Glutamatergic neuron (in vitro differentiated cells): ENCODE measurements around the gene SOX13. TPM values are rescaled to one million over a fixed set of nuclear protein-coding genes. Genes with fewer than 3 reads are reported as not detected.

ENCODE experiments used
- DNase-seq: peaks from one replicate; pipeline ENCODE4 v3.0.0; 2022
- H3K27ac Mint-ChIP-seq: one replicate; pipeline ENCODE4 v1.8.0; 2020; ENCODE audit warnings: mild to moderate bottlenecking, mixed read lengths, inconsistent platforms; ENCODE audit not compliant: unreplicated experiment
- H3K27me3 Mint-ChIP-seq: one replicate; pipeline ENCODE4 v1.8.0; 2020; ENCODE audit warnings: mild to moderate bottlenecking, moderate library complexity, mixed read lengths, inconsistent platforms; ENCODE audit not compliant: unreplicated experiment
- H3K36me3 Mint-ChIP-seq: one replicate; pipeline ENCODE4 v1.8.0; 2020; ENCODE audit warnings: mild to moderate bottlenecking, mixed read lengths, inconsistent platforms; ENCODE audit not compliant: unreplicated experiment
- H3K4me1 Mint-ChIP-seq: one replicate; pipeline ENCODE4 v1.8.0; 2020; ENCODE audit warnings: mild to moderate bottlenecking, low read depth, mixed read lengths, inconsistent platforms; ENCODE audit not compliant: unreplicated experiment
- H3K4me3 Mint-ChIP-seq: one replicate; pipeline ENCODE4 v1.8.0; 2020; ENCODE audit warnings: mild to moderate bottlenecking, mixed read lengths, inconsistent platforms; ENCODE audit not compliant: unreplicated experiment
- H3K9me3 Mint-ChIP-seq: one replicate; pipeline ENCODE4 v1.8.0; 2020; ENCODE audit warnings: mild to moderate bottlenecking, moderate library complexity, mixed read lengths, inconsistent platforms; ENCODE audit not compliant: unreplicated experiment
- CTCF ChIP-seq: fragments of 200-600 bp; sonication (generic); IDR thresholded peaks from one replicate; pipeline ENCODE4 v1.5.0; 2021; ENCODE audit not compliant: partially characterized antibody, unreplicated experiment
- total RNA-seq: library from RNA; stranded (reverse); fragmentation: NEBNext Ultra II Directional; extraction: Animal tissue kit (Norgen Biotek cat#: 25700); gene quantifications from one replicate; pipeline ENCODE4 v1.2.1, GENCODE V29; 2021; ENCODE audit not compliant: unreplicated experiment

Gene SOX13
- total RNA-seq, 1 donor from 2014 or later, result 2.2 TPM

DNA sequence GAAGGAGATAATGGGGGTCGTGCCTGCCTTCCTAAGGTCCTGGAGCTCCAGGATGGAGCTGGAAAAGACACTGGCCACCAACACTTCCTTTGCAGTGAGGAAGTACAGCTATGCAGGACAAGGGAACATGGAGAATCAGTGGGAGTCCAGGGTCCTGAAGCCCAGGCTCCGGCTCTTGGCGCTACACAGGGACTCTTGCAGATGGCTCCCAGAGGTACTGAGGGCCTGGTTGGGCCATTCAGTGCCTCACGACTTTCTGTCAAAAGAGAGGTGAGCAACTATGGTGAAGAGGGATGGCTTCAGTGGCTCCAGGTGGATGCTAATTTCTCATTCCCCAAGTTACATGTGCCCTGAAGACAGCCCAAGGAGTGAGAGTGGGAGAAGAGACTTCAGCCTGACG is 80.8 kb downstream of the SOX13 start:
- no peak overlapping the region for H3K4me3 Mint-ChIP-seq
- DNase-seq, result no peak
- H3K36me3 Mint-ChIP-seq, result no peaks in the 10 kb centered on the region
- H3K27me3 Mint-ChIP-seq, result peaks cover 15% of the 10 kb centered on the region
- TF ChIP-seq CTCF, result no peak
- no peak overlapping the region for H3K27ac Mint-ChIP-seq
- peaks cover 4% of the 10 kb centered on the region for H3K9me3 Mint-ChIP-seq
- H3K4me1 Mint-ChIP-seq, result no peaks in the 10 kb centered on the region

DNA sequence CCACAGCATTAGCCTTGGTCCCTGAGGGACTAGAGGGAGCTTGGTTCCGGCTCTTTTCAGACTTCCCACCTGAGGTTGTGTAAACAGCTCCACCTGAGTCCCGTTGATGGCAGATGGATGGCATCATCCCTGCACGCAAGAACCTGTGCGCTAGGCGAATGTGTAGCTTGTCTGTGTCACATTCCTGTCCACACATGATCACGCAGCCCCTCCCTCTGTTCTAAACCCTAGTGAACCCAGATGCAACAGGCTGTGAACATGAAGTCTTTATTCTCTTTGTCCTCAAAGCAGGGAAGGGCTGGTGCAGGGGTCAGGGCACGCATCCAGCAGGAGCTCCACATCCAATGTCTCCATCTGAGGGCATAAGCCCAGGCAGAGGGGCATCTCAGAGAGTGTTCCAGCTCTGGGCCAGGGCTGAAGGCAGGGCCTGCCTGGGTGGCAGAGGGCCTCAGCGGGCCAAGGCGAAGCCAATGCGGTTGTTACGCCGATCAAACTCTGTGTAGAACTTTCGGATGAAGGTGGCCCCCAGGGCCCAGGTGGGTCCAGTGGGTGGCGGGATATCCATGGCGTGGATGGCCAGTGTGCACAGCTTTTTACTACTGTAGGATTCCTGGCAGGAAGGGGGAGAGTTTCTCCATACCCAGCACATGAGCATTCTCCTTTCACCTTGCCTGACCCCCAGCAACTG is 81.8 kb downstream of the SOX13 start:
- no peaks in the 10 kb centered on the region for H3K36me3 Mint-ChIP-seq
- no peak for TF ChIP-seq CTCF
- H3K4me3 Mint-ChIP-seq, result no peak overlapping the region
- H3K9me3 Mint-ChIP-seq, result peaks cover 4% of the 10 kb centered on the region
- H3K4me1 Mint-ChIP-seq, result no peaks in the 10 kb centered on the region
- peaks cover 13% of the 10 kb centered on the region for H3K27me3 Mint-ChIP-seq
- no peak for DNase-seq
- H3K27ac Mint-ChIP-seq, result no peak overlapping the region

GRCh38 chr1:204155881-204156280 is 83.0 kb downstream of the SOX13 start:
- H3K4me3 Mint-ChIP-seq, result no peak overlapping the region
- no peaks in the 10 kb centered on the region for H3K4me1 Mint-ChIP-seq
- H3K27ac Mint-ChIP-seq, result no peak overlapping the region
- no peaks in the 10 kb centered on the region for H3K36me3 Mint-ChIP-seq
- H3K9me3 Mint-ChIP-seq, result peaks cover 4% of the 10 kb centered on the region
- TF ChIP-seq CTCF, result no peak
- no peak for DNase-seq
- H3K27me3 Mint-ChIP-seq, result peaks cover 9% of the 10 kb centered on the region

GRCh38 chr1:204157962-204158361 is 85.0 kb downstream of the SOX13 start:
- DNase-seq, result no peak
- no peak overlapping the region for H3K27ac Mint-ChIP-seq
- H3K9me3 Mint-ChIP-seq, result peaks cover 4% of the 10 kb centered on the region
- H3K27me3 Mint-ChIP-seq, result peaks cover 6% of the 10 kb centered on the region
- no peaks in the 10 kb centered on the region for H3K36me3 Mint-ChIP-seq
- no peaks in the 10 kb centered on the region for H3K4me1 Mint-ChIP-seq
- no peak for TF ChIP-seq CTCF
- H3K4me3 Mint-ChIP-seq, result no peak overlapping the region

DNA sequence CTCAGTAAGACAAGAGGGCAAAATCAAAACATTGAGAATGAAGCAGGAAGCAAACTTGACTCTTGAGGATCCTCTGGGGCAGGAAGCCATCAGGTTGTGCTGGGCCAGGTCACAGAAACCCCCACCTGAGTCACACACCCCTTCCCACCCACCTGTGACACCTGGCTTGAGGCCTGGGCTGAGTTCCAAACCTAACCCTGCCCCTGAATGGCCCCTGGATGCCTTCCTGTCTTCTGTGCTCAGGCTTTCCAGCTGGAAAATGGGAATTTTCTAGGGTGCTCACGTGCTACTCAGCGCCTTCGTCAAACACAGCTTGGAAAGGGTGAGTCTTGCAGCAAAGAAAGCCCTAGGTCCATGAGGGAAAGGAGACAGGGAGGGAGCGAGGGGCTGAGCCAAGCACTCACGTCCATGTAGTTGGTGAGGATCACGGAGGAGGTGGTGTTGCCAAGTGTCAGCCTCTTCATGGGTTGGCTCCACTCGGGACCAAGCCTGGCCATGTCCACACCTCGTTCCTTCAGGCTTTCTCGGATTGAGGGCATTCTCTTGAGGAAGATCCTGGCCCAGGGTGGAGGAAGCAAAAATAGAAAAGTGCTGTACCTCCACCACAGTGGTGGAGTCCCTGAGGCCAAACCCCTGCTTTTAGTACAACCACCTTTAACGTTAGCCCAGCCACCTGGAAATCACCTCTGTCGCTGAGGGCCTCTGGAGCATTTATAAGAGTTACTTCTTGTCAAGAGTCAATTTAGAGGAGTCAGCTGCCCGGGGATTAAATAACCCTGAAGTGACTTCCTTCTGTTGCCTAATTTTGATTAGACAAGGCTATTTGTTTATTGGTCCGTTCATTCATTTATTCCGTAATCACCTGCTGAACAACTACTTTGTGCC is 88.9 kb downstream of the SOX13 start:
- Mint-ChIP-seq H3K4me3 (peak overlapping the region; percentile 23), H3K36me3 (no peaks in the 10 kb centered on the region), H3K9me3 (no peaks in the 10 kb centered on the region), H3K4me1 (no peaks in the 10 kb centered on the region), H3K27me3 (peaks cover 7% of the 10 kb centered on the region), H3K27ac (no peak overlapping the region)
- no peak for DNase-seq
- TF ChIP-seq CTCF, result no peak
